Panc1 (cell line): ENCODE results near the gene ADGRG3. TPM values are rescaled to one million over a fixed set of nuclear protein-coding genes. Genes with fewer than 3 reads are reported as not detected.

Experiments used
- ATAC-seq: fragments of 200-7000 bp; cut with Tn5 transposase; 2 replicates; pipeline ENCODE4 v1.9.1; 2020; ENCODE audit warnings: mild to moderate bottlenecking, moderate library complexity
- BruUV-seq: library from RNA; stranded (reverse); fragments of 400-500 nt; replicated peaks from 2 replicates; lab custom pipeline; 2021; lab: Mats Ljungman, UMichigan
- CTCF ChIA-PET: fragments of 300-600 bp; sonication (Branson Sonifier 250); formaldehyde crosslinking; loops from one replicate; lab custom pipeline; 2022; ENCODE audit warnings: antibody characterized with exemption; lab: Charles Lee
- POLR2A ChIA-PET: fragments of 300-600 bp; sonication (Branson Sonifier 250); formaldehyde crosslinking; loops from one replicate; lab custom pipeline; 2022; ENCODE audit warnings: antibody characterized with exemption; lab: Charles Lee
- DNase-seq: peaks from one replicate; pipeline ENCODE4 v3.0.0-alpha.2; 2010; ENCODE audit warnings: low read depth, low spot score
- H3K27ac ChIP-seq: 2 replicates; pipeline ENCODE4 v1.5.1; 2011; ENCODE audit warnings: mild to moderate bottlenecking, low read length, inconsistent platforms
- H3K27me3 ChIP-seq: fragments of 200-500 bp; sonication (Bioruptor generic); 2 replicates; pipeline ENCODE4 v1.6.0; 2014; ENCODE audit warnings: low read length, inconsistent platforms; ENCODE audit not compliant: control insufficient read depth, insufficient read depth
- H3K36me3 ChIP-seq: fragments of 200-500 bp; sonication (Bioruptor generic); 2 replicates; pipeline ENCODE4 v1.5.1; 2014; ENCODE audit warnings: inconsistent platforms, mild to moderate bottlenecking, low read length, moderate library complexity; ENCODE audit not compliant: control insufficient read depth, insufficient read depth
- H3K4me1 ChIP-seq: 2 replicates; pipeline ENCODE4 v1.5.1; 2011; ENCODE audit warnings: inconsistent platforms, mild to moderate bottlenecking, low read length, moderate library complexity; ENCODE audit not compliant: control insufficient read depth, insufficient read depth
- H3K4me3 ChIP-seq, 2 experiments: 2 replicates each; pipeline ENCODE4 v1.5.1; 2011 to 2012; ENCODE audit warnings: low read depth in 2 of 2, low read length in 2 of 2, mild to moderate bottlenecking in 2 of 2, inconsistent platforms in 1 of 2, moderate library complexity in 1 of 2
- H3K9me3 ChIP-seq: fragments of 200-500 bp; sonication (Bioruptor generic); 2 replicates; pipeline ENCODE4 v1.5.1; 2014; ENCODE audit warnings: low read depth, mild to moderate bottlenecking, inconsistent platforms, low read length, moderate library complexity; ENCODE audit not compliant: control insufficient read depth, insufficient read depth
- POLR2AphosphoS5 ChIP-seq: IDR thresholded peaks from 2 replicates; pipeline ENCODE4 v1.6.1; 2012; ENCODE audit warnings: mild to moderate bottlenecking, low read depth, low read length, moderate library complexity
- SIN3A ChIP-seq: IDR thresholded peaks from 2 replicates; pipeline ENCODE4 v1.6.1; 2012; ENCODE audit warnings: low read depth, mild to moderate bottlenecking, low read length, moderate library complexity, borderline replicate concordance; ENCODE audit not compliant: insufficient read depth
- TCF7L2 ChIP-seq: IDR thresholded peaks from 2 replicates; pipeline ENCODE4 v1.6.1; 2011; ENCODE audit warnings: mild to moderate bottlenecking, low read depth, low read length, inconsistent platforms
- in situ Hi-C: cut with HindIII; loops from 2 replicates; pipeline ENCODE4 v1.10.0; 2016; ENCODE audit warnings: low sequenced_read_pairs, low pct_unique_long_range_greater_than_20kb
- intact Hi-C: fragments of 100-400 bp; cut with micrococcal nuclease; formaldehyde crosslinking; loops from one replicate; pipeline ENCODE4 v1.10.0; 2022; ENCODE audit not compliant: unreplicated experiment
- total RNA-seq: library from RNA; stranded (reverse); gene quantifications from one replicate; pipeline ENCODE4 v1.2.1, GENCODE V29; 2021; ENCODE audit not compliant: unreplicated experiment
- TF ChIP-seq, protein P1 (sequence below): fragments of 450-650 bp; IDR thresholded peaks from 2 replicates; pipeline ENCODE4 v1.5.1; 2017; ENCODE audit warnings: mild to moderate bottlenecking
- TF ChIP-seq, protein P2 (sequence below), 2 experiments: IDR thresholded peaks; 2 replicates each; pipeline ENCODE4 v1.6.1; 2011 to 2012; ENCODE audit warnings: low read depth in 2 of 2, control low read depth in 1 of 2, low read length in 1 of 2, mild to moderate bottlenecking in 1 of 2, moderate library complexity in 1 of 2; ENCODE audit not compliant: insufficient read depth in 1 of 2

The ADGRG3 gene
- total RNA-seq, 1 experiment from 2014 or later, result not detected

DNA sequence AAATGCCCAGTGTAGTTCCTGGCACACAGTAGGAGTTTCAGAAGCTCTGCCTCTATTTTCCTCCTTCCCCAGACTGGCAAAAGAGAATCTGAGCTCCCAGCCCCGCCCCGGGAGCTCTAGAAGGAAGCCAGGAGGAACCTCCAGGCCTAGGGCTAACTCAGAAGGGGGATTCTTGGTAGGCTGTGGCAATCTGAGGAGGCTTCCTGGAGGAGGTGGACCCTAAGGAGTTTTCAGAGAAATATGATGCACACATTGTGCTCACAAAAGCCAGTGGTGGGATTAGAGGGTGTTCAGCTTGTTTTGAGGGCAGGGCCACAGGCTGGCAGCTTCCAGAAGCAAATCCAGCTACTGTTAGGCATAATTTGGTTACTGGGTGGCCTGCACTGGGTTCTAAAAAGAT lies 29.7 kb upstream of the ADGRG3 start:
- H3K4me3 ChIP-seq, result no peak overlapping the region
- intact Hi-C loops, result no loop called here
- ATAC-seq, result no peak
- ChIA-PET CTCF (no interaction called here), POLR2A (interaction anchor here (0.6 kb wide), 1 partner anchor 30 kb away, joined by 8 read pairs; no protein-coding TSS in a partner anchor)
- H3K36me3 ChIP-seq, result no peaks in the 10 kb centered on the region
- no peak for DNase-seq
- H3K27me3 ChIP-seq, result no peaks in the 10 kb centered on the region
- no peaks in the 10 kb centered on the region for H3K9me3 ChIP-seq
- BruUV-seq, result no TSS peak
- TF ChIP-seq POLR2AphosphoS5, result no peak
- in situ Hi-C loops, result no loop called here
- H3K4me1 ChIP-seq, result peaks cover 3% of the 10 kb centered on the region; the same call in 1 of the 2 replicates
- H3K27ac ChIP-seq, result no peak overlapping the region

DNA sequence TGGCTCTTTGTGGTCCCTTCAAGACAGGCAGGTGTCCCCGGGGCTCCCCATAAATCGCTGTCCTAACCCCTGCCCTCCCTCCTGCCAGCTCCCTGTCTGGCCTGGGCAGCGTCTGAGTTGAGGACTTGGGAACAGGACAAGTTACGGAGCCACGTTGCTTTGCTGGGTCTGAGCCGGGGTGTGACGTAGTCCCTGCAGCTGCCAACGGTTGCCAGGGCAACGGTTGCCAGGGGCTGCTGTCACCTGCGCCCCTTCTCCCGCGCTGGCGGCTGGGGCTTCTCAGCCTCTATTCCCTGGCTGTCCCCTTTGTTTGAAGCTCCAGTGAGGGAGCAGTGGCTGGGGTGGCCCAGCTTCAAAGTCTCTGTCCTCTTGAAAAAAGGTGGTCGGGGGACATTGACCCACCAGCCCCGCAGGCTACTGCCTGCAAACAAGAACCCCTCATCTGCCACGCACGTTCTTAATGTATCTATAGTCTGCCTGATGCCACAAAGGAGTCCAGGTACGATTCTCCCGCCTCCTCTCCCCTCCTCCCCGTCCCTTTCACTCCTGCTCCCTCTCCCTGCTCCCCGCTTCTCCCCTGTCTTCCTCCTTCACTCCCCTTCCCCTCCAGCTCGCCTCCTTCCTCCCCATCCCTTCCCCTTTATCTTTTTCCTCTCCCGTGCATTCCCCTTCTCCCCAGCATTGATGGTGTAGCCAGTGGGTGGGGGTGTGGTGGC lies 28.8 kb upstream of the ADGRG3 start:
- ChIA-PET CTCF (no interaction called here), POLR2A (no interaction called here)
- H3K4me3 ChIP-seq, result no peak overlapping the region
- BruUV-seq, result no TSS peak
- intact Hi-C loops (no loop called here), in situ Hi-C loops (no loop called here)
- no peak for DNase-seq
- no peak for ATAC-seq
- H3K27me3 ChIP-seq, result no peaks in the 10 kb centered on the region
- H3K27ac ChIP-seq, result no peak overlapping the region
- H3K4me1 ChIP-seq, result peaks cover 3% of the 10 kb centered on the region; the same call in 1 of the 2 replicates
- H3K36me3 ChIP-seq, result no peaks in the 10 kb centered on the region
- no peak for TF ChIP-seq SIN3A
- TF ChIP-seq POLR2AphosphoS5, result no peak
- TF ChIP-seq TCF7L2, result no peak
- TF ChIP-seq, protein P1, sequence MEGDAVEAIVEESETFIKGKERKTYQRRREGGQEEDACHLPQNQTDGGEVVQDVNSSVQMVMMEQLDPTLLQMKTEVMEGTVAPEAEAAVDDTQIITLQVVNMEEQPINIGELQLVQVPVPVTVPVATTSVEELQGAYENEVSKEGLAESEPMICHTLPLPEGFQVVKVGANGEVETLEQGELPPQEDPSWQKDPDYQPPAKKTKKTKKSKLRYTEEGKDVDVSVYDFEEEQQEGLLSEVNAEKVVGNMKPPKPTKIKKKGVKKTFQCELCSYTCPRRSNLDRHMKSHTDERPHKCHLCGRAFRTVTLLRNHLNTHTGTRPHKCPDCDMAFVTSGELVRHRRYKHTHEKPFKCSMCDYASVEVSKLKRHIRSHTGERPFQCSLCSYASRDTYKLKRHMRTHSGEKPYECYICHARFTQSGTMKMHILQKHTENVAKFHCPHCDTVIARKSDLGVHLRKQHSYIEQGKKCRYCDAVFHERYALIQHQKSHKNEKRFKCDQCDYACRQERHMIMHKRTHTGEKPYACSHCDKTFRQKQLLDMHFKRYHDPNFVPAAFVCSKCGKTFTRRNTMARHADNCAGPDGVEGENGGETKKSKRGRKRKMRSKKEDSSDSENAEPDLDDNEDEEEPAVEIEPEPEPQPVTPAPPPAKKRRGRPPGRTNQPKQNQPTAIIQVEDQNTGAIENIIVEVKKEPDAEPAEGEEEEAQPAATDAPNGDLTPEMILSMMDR, result no peak
- TF ChIP-seq, protein P2, sequence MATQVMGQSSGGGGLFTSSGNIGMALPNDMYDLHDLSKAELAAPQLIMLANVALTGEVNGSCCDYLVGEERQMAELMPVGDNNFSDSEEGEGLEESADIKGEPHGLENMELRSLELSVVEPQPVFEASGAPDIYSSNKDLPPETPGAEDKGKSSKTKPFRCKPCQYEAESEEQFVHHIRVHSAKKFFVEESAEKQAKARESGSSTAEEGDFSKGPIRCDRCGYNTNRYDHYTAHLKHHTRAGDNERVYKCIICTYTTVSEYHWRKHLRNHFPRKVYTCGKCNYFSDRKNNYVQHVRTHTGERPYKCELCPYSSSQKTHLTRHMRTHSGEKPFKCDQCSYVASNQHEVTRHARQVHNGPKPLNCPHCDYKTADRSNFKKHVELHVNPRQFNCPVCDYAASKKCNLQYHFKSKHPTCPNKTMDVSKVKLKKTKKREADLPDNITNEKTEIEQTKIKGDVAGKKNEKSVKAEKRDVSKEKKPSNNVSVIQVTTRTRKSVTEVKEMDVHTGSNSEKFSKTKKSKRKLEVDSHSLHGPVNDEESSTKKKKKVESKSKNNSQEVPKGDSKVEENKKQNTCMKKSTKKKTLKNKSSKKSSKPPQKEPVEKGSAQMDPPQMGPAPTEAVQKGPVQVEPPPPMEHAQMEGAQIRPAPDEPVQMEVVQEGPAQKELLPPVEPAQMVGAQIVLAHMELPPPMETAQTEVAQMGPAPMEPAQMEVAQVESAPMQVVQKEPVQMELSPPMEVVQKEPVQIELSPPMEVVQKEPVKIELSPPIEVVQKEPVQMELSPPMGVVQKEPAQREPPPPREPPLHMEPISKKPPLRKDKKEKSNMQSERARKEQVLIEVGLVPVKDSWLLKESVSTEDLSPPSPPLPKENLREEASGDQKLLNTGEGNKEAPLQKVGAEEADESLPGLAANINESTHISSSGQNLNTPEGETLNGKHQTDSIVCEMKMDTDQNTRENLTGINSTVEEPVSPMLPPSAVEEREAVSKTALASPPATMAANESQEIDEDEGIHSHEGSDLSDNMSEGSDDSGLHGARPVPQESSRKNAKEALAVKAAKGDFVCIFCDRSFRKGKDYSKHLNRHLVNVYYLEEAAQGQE (IDR thresholded peaks at IDR 0.05; ENCODE audit: insufficient read depth in 1 of 2, low read depth in 2 of 2, low read length in 1 of 2), result no peak
- no peaks in the 10 kb centered on the region for H3K9me3 ChIP-seq

DNA sequence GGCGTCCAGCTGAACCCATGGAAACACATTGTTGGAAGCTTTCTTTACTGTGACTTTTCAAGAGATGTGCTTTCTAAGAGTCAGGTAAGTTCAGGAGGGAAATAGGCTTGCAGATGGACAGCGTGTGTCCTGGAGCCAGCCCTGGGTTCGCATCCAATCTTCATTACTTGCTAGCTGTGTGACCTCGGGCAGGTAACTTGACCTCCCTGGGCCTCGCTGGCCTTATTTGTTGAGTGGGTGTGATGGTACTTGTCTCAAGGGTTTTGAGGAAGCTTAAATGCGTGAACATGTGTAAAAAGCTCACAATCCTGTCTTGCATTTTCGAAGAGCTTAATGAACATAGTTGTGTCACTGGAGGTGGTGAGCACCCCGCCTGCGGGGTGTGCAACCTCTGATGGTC lies 27.9 kb upstream of the ADGRG3 start:
- no peaks in the 10 kb centered on the region for H3K36me3 ChIP-seq
- no peaks in the 10 kb centered on the region for H3K9me3 ChIP-seq
- in situ Hi-C loops (no loop called here), intact Hi-C loops (no loop called here)
- no peak for DNase-seq
- no peak overlapping the region for H3K4me3 ChIP-seq
- peaks cover 3% of the 10 kb centered on the region; the same call in 1 of the 2 replicates for H3K4me1 ChIP-seq
- no peak overlapping the region for H3K27ac ChIP-seq
- TF ChIP-seq POLR2AphosphoS5 (no peak), TCF7L2 (no peak), SIN3A (no peak)
- TF ChIP-seq, protein P1, result no peak
- TF ChIP-seq, protein P2 (IDR thresholded peaks at IDR 0.05; ENCODE audit: insufficient read depth in 1 of 2, low read depth in 2 of 2, low read length in 1 of 2), result no peak
- ChIA-PET POLR2A (no interaction called here), CTCF (no interaction called here)
- ATAC-seq, result no peak
- no TSS peak for BruUV-seq
- no peaks in the 10 kb centered on the region for H3K27me3 ChIP-seq
